GM20000 (cell line): Measurements from ENCODE around the gene GIMAP5.

Experiments used
- DNase-seq: peaks from one replicate; pipeline ENCODE4 v3.0.0; 2012; ENCODE audit warnings: low spot score
- TF ChIP-seq, protein P1 (sequence below): IDR thresholded peaks from 2 replicates; pipeline ENCODE4 v1.5.1; 2012; ENCODE audit warnings: mild to moderate bottlenecking, control low read depth; ENCODE audit errors: extremely low read depth, missing control alignments

The GIMAP5 gene

DNA sequence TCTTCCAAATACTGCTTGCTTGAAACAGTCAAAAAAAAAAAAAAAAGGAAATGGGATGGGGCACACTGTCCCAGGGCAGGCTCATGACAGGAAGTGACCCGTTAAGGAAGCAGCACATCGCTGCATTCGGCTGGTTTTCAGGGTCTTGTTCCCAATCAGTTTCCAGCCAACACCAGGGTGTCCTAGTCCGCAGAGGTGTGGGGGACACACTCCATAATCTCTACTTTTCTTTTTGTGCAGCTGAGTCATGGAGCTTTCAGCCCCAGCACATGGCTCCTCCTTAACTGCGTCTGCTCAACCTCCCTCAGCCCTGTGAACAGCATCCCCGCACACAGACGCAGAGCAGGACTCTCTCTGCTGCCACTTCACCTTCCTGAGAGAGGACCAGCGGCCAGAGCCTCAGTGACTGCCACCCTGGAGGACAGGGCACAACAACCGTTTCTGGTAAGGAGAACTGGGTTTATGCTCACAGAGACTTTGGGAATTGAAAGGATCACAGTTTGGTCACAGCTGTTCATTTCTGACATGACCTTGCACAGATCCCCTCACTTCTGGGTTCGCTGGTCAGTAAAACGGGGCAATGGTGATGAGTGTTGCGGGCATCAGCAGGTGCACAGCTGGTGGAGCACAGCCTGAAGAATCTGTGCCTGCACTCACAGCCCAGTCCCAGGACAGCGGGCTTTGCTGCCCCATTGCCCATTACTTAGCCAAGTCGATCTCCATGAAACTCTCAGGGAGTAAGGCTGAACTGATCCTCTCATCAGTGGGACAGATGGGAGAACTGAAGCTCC lies at the start of gene GIMAP5:
Gene GIMAP5, plus strand, starts transcription at position 154 of the 791 bp plus-strand sequence. CDS start 3,467 bp downstream, outside the sequence.
- no peak for DNase-seq
- TF ChIP-seq, protein P1, sequence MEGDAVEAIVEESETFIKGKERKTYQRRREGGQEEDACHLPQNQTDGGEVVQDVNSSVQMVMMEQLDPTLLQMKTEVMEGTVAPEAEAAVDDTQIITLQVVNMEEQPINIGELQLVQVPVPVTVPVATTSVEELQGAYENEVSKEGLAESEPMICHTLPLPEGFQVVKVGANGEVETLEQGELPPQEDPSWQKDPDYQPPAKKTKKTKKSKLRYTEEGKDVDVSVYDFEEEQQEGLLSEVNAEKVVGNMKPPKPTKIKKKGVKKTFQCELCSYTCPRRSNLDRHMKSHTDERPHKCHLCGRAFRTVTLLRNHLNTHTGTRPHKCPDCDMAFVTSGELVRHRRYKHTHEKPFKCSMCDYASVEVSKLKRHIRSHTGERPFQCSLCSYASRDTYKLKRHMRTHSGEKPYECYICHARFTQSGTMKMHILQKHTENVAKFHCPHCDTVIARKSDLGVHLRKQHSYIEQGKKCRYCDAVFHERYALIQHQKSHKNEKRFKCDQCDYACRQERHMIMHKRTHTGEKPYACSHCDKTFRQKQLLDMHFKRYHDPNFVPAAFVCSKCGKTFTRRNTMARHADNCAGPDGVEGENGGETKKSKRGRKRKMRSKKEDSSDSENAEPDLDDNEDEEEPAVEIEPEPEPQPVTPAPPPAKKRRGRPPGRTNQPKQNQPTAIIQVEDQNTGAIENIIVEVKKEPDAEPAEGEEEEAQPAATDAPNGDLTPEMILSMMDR = no peak

DNA sequence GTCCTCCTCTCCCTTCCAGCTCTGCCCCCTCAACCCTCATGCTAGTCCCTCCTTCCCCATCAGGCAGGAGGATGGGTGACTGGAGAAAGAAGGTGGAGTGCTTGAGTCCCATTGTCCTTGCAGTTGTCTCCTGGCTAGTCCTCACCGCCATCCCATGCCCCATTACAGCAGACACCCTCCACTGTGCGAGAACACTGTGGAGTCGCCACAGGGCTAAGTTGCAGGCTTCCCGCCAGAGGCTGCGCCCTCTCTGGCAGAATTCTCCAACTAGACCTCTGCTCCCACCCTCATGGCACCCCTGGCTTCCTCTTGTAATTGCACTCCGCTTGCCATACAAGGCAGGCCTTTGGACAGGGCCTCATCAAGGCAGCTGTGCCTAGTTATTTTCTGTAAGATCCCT lies 48.6 kb upstream of the GIMAP5 start:
- TF ChIP-seq, protein P1 = no peak
- no peak for DNase-seq

DNA sequence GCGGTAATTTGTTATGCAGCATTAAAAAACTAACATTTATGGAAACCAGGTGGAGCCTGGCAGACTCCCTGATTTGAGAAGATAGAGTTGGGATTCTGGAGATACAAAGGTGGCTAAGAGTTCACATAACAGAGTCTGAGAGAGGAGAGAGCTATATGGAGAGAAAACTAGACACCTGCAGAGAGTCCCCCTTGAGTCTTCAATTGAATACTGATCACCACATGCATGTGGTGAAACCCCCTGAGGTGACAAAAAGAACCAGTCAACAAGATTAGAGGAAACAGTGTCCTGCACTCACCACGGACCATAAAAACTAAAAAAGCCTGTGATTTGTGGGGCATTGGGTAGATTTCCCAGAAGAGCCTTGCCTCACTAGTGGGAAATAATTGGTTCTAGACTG lies 41.6 kb upstream of the GIMAP5 start:
- DNase-seq = no peak

DNA sequence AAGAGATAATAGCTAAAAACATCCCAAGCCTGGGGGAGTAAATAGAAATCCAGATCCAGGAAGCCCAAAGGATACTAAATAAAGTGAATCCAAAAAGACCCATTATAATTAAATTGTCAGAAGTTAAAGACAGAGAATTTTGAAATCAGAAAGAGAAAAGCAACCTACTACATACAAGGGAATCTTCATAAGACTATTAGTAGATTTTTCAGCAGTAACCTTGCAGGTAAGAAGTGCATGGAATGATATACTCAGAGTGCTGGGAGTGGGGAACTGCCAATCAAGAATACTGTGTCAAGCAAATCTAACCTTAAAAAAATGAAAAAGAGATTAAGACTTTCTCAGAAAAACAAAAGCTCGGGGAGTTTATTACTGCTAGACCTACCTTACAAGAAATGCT lies 34.0 kb upstream of the GIMAP5 start:
- TF ChIP-seq, protein P1 = no peak
- no peak for DNase-seq

More for the DNA sequence above, 41.6 kb upstream of the GIMAP5 start:
- TF ChIP-seq, protein P1 = no peak

DNA sequence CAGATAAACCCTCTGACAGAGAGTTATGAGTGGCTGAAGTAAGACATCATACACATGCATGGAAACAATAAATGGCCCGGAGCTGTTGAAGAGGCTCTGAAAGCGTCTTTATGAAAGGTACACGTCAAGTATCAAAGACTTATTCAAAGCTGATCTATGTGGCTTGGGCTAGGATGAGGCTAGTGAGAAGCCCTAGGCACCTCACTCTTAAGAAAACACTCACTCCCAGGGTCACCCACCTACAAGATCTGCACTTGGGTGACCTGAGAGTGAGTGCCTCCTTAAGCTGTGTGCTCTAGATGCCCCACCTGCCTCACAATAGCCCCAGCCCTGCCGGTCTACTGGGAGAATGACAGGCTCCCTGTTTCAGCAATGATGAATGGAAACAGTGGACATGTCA lies 21.9 kb upstream of the GIMAP5 start:
- no peak for DNase-seq
- TF ChIP-seq, protein P1 = no peak

DNA sequence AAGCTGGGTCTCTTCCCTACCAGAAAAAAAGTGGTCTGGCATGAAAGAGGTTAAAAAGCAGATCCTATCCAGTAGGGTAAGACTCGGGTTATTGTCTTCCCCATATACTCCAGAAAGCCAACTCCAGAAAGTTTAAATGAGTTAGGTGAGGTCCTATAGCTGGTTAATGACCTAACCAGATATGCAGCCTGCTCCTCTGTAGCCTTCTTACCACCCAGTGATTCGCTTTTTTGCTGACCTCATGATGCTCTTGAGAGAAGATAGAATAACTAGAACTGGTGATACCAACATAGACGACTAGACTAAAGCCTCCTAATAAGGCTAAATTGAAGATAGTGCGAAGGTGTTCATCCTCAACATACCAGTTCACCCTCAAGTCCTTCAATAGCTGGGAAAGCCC lies 21.5 kb upstream of the GIMAP5 start:
- TF ChIP-seq, protein P1 = no peak
- DNase-seq = no peak

DNA sequence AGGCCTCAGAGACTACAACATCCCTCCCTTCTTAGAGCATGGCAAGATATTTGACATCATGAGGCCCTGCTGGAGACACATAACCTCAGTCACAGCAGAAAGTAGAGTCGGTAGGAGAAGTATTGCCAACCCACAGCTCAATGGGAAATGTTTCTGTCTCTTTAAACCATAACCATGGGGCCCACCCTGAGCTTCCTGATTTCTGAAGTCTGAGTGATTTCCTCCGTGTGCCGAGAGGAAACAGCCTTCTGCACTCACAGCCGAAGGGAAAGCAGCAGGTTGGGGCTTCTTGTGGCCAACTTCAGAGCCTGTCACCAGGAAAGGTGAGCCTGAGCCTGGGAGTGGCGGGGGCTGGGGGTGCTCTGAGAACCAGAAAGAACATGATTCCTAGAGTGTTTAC lies 20.9 kb upstream of the GIMAP5 start, which contains the start of gene GIMAP1:
Gene GIMAP1, plus strand, starts transcription at position 246 of the 400 bp plus-strand sequence. CDS start 2,435 bp downstream, outside the sequence.
- DNase-seq = peak; percentile 58
- TF ChIP-seq, protein P1 = no peak
